EH (cell line): ENCODE measurements around the gene MUSTN1.

Experiments
- DNase-seq: peaks from one replicate; pipeline ENCODE4 v3.0.0-alpha.2; 2015; ENCODE audit warnings: low read depth

The MUSTN1 gene

DNA sequence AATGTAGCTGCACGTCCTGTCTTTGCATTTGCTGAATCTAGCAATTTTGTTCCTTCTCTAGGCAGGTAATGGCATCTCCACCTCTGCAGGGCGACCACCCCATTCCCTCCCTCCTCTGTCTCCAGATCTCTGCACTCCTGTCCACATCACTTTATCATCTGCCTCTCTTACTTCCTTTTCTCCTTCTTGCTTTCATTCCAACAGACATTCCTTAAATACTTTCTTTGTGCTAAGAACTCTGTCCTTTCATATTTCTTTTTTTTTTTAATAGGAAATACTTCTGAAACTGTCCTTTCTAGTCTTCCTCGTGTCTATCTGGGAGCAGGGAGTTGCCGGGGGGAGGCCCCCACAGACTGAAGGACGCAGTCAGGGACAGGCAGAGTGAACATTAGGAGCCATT, 33.0 kb downstream of the MUSTN1 start:
- DNase-seq, result peak; percentile 39

DNA sequence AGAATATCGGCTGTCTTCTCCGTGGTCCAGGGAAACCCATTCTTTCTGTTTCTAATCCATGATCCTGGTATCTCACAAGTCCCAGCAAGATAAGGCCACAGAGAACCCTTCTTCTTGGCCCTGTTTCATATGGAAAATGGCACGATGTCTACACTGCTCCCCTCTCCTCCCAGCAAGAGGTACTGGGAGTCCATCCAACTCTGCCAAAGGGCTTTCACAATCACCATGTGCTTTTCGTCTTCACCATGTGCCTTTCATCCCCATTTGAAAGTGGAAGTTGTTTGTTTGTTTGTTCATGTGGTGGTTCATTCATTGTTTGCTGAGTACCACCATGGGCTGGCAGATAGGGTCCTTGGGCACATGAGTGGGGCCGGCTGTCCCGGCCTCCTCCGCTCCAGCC, 34.7 kb downstream of the MUSTN1 start:
- DNase-seq, result no peak

DNA sequence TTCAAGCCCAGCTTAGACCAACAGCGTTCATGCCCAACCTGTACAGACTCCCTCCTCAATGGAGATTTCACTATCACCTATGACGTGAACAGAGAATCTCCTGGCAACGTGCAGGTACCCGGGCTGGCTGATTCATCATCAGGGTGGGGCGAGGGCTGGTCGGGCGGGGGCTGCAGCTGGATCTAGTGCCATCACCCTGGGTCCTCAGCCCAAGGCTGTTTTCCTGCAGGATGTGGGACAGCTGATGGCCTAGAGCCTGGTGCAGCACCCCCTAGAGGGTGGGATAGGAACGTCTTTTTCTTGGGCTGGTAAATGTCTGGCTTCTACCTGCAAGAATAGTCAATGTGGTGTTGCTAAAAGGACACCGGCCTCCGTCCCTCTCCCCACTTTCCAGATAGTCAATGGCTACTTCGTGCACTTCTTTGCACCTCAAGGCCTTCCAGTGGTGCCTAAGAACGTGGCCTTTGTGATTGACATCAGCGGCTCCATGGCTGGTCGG, 35.8 kb downstream of the MUSTN1 start:
- peak; percentile 17 for DNase-seq

DNA sequence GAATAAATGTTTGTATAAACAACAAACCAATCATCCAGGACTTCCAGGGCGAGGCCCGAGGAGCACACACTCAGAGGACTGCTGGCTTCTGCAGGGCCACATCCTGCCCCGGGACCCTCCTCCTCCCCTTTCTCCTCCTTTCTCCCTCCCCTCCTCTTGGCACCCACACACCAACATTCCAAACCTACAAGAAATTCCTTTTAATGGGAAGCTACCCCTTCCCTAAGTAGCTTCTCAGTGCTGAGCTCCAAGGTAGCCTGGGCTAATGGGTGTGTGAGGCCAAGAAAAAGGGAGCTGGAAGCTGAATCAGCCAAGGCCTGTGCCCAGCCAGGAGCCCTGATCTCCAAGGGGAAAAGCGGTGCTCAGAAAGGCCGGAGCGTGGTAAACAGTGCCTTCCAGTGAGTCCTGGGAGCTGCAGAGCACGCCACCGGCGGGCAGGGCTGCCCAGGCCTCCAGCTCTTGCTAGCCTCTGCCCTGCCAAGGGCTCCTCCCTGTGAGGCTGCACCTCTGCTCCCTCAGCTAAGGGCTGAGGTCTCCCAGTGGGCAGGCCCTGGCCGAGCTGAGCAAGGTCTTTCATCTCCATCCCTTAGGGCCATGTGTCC, 36.3 kb downstream of the MUSTN1 start:
- peak; percentile 22 for DNase-seq

DNA sequence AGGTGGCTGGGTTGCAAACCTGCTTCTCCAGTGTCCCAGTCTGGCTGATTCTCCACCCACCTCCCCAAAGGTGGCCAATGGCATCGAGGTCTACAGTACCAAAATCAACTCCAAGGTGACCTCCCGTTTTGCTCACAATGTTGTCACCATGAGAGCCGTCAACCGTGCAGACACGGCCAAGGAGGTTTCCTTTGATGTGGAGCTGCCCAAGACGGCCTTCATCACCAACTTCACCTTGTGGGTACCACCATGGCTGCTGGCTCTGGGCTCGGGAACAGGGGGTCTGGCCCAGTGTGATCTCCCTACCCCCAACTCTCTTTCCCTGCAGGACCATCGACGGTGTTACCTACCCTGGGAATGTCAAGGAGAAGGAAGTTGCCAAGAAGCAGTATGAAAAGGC, 38.4 kb downstream of the MUSTN1 start:
- DNase-seq, result no peak

DNA sequence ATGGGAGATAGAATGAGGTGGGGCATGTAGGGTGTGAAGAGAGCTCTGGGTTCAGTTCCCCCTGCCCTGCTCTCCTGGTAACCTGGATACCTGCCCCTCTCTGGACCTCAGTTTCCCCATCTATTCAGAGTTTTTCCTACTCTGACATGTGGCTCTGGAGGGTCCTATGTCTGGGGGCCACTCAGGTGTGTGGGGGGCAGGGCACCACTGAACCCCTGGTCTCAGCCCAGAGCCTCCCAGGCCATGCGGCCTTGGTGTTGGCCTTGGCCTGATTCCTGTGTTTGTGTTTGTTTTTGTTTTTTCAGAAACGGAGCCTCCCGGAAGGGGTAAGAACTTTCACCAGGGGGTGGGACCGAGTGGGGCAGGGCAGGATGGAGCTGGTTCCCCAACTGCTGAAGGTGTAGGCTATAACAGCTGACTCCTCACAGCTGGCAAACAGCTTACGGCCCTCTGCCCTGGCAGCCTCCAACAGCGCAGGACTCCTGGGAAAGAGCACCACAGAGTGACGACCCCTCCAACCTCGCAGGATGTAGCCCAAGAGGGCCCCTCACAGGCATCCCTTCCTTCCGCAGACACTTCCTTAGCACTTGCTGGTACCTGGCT, 39.4 kb downstream of the MUSTN1 start:
- DNase-seq, result no peak

DNA sequence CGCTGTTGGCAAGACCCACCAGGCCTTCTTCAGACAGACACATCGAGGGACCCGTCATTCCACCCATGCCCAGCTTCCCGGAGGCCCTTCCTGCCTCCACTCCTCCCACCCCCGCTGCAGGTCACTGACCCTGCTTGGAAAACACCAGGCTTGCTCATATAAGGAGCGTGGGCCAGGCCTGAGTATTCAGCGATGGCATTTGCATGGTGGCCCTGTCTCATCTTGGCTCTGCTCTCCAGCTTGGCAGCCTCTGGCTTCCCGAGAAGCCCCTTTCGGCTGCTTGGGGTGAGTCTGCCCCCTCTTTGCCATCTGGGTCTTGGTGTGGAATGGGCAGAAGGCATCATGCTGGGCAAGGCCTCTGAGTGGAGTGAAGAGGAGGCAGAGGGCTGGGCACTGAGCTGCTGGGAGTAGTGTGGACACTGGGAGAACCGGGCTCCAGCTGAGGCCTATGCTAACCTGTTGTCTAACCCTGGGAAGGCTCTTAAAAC, 40.2 kb downstream of the MUSTN1 start, which contains the start of gene ITIH3:
Gene ITIH3, plus strand, starts transcription at position 185 of the 488 bp plus-strand sequence. Its CDS starts 8 bp downstream, at position 193.
- peak; percentile 15 for DNase-seq

DNA sequence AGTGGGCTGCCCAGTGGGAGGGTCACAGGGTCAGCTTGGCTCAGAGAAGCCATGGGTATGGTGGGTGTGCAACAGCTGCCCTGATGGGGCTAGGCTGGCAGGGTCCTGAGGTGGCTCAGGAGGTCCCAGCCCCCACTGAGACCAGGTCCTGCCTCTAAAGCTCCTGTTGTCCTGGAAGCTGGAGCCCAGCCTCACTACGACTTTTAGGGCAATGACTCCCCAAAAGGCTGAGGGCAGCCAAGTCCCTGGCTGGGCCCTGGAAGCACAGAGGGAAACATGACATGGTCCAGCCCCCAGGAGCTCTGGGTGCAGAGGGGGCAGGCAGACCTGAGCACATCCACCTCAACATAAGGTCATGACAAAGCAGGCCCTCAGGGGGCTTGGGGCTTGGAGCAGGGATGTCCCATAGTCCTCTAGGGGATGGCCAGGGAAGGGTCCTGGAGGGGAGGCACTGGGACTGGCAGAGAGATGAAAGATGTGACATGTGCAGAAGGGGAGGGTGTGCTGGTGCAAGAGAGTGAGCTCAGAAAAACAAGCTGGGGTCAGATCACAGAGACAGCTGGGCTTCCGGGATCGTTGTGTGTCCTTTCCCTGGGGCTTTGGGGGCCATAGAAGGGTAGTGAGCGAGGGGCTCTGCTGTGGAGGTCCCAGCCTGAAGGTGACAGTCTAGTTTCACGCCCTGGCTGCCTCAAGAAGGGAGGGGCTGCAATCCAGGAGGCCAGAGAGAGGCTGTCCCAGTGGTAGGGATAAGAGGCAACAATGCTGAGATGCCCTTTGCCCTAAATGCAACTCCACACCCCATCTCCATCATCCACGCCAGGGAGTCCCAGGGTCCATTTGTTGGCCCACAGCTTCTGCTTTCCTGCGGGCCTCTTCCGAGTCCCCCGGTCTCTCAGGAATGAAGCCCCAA, 40.9 kb downstream of the MUSTN1 start:
- no peak for DNase-seq

DNA sequence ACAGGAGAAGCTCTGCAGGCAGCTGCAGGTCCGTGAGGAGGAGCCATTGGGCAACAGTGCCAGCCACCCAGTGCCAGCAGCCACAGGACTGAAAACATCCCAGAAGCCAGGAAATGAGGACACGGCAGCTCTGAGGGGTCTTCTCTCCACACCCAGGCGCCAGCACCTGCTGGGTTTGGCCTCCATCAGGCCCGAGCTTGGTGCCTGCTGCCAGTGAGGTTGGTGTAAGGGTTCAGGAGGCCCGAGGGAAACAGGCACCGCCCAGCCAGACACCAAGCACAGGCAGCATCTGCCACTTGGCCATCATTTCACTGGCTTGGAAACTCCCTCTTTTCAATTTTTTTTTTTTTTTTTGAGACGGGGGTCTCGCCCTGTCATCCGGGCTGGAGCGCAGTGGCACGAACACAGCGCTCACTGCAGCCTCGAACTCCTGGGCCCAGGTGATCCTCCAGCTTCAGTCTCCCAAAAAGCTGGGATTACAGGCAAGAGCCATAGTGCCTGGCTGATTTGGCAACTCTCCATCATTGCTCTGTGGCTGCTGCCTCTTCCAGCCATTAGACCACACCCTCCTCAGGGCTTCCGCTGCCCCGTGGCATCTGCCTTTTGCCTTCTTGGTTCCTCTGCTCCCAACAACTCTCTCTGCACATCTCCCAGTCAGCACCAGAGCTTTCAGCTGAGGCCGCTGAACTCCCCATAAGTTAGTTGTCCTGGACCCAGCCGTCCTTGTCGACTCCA, 41.7 kb downstream of the MUSTN1 start:
- DNase-seq, result peak; percentile 53

DNA sequence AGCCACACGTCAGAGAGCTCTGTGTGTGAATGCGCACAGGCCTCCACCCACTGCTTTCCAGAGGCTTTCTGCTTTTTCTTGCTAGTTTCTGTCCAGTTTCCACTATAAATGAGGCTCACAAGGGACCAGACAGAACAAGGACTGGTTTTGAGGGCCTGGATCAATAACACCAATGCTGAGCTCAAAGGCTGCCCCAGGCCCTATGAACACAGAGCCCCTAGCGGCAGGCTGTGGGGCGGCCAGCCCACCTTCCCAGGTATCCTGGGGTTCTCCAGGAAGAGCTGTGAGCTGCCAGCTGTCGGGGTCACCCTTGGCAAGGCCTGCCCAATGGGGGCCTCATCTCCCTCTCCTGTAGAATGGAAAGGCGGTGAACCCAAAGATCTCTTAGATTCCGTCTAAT, 42.4 kb downstream of the MUSTN1 start:
- no peak for DNase-seq

DNA sequence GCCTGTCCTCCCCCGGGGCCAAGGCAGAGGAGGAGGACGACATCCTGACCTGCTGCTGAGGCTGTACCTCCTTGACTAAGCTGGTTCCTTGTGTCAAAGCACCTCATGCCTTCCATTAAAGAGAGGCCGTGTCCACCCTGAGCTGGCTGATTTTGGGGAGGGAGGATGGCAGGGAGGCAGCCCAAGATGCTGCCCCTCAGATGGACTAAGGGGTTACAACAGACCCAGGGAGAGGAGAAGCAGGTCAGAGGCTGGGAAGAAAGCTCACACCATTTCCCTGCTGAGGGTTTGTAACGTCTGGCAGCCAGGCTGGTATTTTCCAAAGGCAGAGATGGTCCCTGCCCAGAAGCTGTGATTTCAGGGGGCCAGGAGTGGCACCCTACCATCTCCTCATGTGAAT, 42.9 kb downstream of the MUSTN1 start:
- DNase-seq, result no peak

DNA sequence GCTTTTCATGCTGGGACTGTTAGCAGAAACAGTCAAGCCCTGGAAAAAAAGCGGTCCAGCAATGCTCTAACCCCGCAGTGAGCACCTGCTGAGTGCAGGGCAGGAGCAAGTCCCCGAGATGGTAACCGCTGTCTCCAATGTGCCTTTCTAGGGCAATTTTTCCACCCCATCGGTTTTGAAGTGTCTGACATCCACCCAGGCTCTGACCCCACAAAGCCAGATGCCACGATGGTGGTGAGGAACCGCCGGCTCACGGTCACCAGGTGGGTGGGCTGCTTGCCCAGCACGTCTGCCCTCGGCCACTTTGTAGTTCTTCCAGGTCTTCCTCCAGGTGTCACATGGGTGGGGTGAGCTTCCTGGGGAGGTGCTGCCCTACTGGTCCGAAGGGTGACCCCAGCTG, 43.5 kb downstream of the MUSTN1 start:
- DNase-seq, result no peak

DNA sequence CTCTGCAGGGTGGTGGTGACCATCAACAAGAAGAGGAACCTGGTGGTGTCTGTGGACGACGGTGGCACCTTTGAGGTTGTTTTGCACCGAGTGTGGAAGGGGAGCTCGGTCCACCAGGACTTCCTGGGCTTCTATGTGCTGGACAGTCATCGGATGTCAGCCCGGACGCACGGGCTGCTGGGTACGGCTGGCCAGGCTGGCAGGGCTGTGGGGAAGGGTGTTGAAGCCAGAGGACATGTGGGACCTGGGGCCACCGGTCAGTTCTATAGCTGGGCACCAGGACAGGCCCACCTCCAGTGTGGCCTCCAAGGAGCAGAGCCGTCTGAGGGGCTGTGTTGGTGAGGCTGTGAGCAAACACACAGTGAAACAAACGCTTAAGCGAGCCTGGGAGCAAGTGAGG, 44.1 kb downstream of the MUSTN1 start:
- DNase-seq, result no peak

DNA sequence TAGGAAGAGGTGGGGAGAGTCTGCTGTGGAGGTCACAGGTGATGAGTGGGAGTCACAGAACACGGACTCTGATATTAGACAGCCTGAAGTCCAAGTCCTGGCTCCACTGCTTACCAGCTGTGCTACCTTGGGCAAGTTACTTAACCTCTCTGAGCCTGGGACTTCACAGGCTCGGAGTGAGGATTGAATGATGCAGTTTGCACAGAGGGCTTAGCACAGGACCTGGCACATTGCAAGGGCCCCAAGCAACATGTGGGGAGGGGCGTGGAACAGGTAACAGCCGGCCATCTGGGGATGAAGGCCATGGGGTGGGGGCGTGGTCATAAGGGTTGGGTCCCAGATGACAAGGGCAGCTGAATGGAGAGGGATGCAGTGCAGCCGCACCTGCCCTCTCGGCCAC, 44.5 kb downstream of the MUSTN1 start:
- no peak for DNase-seq

DNA sequence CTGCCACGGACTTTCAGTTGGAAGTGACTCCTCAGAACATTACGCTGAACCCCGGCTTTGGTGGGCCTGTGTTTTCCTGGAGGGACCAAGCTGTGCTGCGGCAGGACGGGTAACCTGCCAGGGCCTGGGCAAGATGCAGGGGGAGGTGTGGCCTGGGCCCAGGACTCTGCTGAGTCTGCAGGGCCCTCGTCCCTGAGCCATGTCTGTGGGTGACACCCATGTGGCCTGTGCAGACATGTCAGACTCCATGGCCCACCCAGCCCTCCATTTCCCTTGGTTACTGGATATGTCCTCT, 45.1 kb downstream of the MUSTN1 start:
- DNase-seq, result no peak

DNA sequence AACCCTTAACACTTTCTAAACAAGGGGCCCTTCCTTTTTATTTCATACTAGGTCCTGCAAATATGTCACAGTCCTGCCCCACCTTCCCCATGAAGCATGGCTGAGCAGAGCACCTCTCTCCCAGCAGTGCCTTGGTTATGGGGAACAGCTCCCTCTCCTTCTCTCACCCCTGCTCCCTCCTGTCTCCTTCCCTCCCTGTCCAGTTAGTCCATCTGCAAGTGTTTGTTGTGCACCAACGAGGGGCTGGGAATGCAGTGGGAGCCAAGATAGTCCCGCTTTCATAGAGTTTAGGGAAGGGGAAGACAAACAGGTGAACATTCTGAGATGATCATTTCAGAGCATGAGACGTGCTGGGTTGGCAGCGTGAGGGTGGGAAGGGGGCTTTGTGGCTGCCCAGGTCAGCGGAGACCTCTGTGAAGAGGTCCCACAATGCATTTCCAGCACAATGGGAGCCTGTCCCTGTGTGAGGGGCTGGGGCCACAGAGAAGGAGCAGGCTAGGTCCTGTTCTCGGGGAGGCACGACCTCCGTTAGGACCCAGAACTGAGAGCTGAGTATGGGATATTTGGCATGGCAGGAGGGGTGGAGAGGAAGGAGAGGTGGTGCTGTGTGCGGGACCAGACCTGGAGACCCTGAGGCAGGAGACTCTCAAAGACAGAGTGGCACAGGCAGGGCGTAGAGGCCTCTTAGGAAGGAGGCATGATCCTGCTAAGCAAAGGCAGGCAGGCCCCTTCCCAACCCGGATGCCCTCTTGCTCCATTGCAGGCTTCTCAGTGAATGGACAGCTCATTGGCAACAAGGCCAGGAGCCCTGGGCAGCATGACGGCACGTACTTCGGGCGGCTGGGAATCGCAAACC, 45.7 kb downstream of the MUSTN1 start:
- no peak for DNase-seq

DNA sequence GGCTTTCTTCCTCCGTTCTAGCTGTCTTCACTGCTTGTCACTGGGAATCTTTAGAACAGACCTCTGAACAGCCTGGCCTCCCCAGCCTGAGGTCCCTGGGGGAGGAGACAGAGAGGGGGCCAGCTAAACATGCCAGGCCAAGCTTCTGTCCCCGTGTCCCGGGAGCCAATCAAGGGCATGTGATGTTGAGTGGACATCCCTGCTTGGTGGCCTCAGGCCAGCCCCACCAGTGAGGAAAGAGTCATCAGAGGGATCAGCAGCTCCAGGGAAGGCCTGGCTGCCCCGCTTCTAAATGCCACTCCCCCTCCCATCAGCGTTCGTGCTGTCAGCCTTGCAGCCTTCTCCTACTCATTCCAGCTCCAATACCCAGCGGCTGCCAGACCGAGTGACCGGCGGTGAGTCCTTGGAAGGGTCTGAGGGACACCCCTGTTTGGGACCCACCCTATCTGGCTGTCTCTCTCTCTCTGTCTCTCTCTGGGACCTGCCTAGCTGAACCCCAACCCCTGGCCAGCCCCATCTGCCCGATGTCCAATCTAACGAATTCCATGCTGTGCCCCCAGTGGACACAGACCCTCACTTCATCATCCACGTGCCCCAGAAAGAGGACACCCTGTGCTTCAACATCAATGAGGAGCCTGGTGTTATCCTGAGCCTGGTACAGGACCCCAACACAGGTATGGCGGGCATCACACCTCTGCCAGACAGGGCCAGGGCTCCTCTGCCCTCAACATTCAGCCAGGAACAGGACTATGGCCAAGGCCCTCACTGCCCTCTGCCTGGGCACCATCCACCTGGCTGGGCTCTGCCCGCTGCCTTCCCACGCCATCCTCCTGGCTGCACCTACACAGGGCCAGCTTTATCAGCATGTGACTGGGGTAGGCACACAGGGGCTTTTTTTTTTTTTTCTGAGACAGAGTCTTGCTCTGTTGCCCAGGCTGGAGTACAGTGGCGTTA, 46.9 kb downstream of the MUSTN1 start:
- DNase-seq, result peak; percentile 41

DNA sequence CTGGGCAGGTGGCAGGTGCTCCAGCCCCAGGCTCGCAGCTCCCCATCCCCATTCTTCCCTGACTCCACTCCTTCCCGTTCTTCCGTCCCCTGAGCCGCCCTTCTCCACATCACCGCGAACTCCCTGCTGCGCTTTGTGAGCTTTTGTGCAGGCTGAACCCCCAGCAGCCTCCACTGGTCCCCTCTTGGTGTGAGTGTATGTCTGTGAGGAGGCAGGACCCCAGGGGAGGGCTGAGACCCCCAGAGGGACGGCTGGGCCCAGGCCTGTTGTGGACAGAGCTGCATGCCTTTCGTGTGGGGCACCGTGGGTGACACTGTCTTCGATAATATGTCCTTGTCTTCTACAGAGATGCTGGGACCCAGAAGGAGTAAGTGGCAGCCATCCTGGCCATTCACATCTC, 47.6 kb downstream of the MUSTN1 start:
- no peak for DNase-seq

DNA sequence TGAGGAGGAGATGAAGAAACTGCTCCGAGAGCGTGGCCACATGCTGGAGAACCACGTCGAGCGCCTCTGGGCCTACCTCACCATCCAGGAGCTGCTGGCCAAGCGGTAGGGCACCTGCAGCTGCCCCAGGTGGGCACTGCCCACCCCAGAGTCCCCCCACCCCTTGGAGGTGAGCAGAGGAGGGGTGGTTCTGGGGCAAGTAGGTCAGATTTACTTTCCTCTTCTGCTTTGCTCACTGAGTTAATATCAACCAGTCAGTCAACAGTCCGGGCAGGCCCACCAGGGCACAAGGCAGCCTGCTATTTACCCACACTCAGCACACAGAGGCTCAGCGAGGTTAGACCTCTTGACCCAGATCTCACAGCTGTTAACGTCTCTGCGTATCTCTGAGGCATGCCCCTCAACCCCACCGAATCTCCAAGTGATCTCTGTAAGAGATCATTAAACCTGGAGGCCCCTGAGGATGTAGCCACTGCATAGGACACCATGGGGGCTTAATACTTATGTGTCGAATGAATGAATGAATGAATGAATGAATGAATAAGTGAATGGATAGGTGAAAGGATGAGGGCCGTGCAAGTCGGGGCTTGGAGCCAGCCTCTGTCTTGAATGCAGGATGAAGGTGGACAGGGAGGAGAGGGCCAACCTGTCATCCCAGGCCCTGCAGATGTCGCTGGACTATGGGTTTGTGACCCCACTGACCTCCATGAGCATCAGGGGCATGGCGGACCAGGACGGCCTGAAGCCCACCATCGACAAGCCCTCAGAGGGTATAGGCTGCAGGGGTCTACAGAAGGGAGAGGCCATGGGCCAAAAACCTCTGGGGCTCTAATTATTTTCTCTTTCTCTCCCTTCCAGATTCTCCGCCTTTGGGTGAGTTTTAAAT, 48.2 kb downstream of the MUSTN1 start:
- no peak for DNase-seq
